T-helper 2 cell (primary cell): Measurements from ENCODE around the gene CALHM1.

Experiments
- DNase-seq, 5 experiments: peaks; one replicate each; pipeline versions ENCODE4 v3.0.0 to v3.0.0-alpha.2; 2012 to 2022

CALHM1 gene

DNA sequence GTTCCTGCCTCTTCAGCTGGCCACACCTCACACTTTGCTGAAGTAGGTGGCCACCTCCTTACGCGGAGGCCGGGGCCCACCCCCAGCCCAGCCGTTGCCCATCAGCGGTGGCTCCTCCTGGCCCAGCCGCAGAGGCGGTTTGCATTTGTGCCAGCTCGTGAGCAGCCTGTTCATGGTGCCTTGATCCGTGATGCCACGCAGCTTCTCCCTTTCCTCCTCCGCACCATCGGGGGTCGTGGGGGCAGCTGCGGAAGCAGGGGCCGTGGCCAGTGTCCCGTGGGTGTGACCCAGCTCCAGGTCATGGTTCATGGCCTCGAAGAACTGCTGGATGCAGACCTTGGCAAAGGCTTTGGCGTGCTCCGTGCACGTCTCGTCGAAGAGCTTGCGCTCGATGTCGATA, 3.5 kb downstream of the CALHM1 start:
- no peak for DNase-seq

DNA sequence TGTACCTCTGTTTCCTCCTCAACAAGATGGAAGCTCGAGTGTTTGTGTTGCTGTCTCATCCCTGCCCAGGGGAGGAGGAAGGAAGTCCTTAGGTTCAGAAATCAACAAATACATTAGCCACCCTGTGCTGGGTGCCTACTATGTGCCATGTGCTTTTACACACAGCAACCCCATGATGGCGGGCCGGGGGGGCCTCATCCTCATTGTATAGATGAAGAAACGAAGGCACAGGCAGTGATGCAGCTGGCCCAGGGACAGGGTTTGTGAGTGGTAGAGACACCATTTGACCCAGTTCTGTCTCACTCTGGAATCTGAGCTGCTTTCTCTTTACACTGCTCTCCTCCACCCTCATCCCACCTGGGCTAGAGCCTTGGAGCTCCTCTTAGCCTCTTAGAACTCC, 4.7 kb downstream of the CALHM1 start:
- DNase-seq, result no peak

DNA sequence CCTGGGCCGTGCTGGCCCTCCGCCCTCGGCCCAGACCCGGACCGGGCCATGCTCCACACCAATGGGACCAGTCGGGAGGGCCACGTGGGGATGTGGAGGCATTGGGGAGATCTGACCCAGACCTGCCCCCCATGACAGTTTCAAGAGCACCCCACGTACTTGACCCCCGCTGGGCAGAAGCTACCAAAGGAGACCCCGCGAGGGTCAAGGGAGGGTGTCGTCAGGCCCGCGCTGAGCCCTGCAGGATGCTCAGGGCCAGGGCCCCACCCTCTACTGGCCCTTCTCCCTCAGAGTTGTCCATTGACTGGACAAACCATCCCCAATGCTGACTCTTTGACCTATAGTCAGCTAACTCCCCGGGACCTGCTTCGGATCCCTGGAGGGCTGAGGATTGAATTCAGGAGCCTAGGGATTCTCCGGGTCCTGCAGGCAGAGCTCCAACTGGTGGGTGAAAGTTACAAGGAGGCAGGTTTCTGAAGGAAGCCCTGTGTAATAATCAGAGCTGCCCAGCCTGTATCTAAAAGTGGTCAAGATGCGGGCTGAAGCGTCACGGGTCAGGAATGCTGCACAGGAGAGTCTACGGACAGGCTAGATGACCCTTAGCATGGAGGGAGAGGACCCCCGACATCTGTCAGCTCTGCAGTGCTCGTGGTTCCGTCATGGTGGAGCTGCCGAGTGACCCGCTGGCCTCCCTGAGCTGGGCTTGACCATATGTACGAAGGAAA, 6.0 kb downstream of the CALHM1 start:
- no peak for DNase-seq

DNA sequence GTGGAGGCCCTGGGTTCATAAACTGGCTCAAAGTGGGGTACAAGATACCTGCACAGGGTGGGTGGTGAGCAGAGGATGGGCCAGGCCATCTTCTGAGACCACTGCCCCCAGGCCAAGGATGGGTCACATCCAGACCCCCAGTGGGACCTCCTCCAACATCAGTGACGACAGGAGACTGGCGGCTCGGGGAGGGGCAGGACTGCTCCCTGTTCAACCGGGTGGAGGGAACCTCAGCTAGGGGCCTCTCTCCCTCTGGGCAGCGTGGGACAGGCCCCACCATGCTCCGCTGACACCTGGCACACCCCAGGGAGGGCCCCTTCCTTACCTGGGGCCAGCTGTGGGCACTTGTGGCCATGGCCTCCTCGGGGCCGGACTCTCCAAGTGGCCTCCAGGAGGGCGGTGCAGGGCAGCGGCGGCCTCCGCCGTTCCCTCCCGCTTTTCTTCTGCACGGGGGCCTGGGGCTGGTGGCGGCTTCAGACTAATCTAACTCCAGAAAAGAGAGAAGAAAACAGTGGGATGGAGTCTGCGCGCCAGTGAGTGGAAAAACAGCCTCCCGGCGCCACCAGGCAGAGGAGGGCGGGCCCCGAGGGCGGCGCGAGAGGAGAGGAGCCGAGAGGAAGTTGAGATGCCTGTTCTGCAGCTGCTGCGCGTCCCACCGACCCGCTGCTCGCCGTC, 6.7 kb downstream of the CALHM1 start, which contains the start of gene CALHM2:
Gene CALHM2, minus strand, starts transcription at position 540 of the 675 bp plus-strand sequence. CDS start 2,429 bp downstream, outside the sequence.
- peak; percentile 28 to 70 (median 40) for DNase-seq

DNA sequence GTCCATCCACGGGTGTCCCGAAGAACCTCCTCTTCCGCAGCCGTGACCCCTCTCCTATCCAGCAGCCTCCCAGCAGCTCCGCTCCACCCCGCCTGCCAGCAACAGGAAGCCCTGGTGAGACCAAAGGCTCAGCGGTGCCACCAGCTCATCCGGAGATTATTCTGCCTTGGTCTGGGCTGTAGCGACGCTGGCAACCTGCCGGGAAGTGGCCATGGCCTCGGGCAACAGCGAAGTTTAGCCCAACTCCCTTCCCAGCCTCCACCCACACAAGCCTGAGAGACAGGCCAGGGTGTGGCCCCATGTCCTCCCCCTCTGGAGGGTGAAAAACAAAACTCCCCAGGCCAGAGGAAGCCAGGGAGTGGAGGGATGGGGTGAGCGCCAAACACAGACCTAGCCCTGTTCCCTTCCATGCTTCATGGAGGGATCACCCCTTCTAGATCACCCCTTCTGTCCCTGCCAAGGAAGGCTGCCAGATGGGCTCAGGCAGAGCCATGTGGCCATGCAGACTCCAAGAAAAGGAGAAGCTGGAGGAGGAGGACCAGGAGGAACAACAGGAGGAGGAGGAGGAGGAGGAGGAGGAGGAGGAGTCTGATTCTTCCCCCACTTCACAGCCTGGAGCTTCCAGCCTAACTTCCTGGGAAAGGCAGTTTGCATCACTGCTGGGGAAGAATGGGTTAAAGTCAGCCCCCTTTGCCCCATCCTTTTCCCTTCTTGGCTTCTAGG, 7.4 kb downstream of the CALHM1 start:
- DNase-seq, result peak in 4 of 5 experiments; percentile 17 to 77 (median 40)

DNA sequence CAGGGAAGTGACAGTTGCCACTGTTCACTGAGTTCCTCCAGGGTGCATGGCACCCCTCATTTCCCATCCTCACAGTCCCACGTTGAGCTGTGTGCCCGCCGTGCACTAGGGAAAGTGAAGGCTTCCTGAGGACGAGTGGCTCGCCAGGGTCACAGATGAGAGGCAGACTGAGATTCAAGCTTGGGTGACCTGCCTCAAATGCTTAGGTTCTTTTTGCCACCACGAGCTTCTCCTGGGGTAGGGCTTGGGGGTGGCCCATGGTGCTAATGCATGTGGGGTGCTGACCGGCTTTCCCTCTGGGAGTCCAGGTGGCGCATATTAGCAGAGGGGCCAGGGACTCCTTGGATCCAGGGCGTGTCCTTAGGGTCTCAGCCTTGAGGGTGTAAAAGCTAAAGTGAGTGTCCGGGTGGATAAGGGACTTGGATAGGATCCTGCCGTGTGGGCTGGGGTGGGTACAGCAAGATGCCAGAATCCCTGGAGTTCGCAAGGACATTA, 8.5 kb downstream of the CALHM1 start:
- no peak for DNase-seq

DNA sequence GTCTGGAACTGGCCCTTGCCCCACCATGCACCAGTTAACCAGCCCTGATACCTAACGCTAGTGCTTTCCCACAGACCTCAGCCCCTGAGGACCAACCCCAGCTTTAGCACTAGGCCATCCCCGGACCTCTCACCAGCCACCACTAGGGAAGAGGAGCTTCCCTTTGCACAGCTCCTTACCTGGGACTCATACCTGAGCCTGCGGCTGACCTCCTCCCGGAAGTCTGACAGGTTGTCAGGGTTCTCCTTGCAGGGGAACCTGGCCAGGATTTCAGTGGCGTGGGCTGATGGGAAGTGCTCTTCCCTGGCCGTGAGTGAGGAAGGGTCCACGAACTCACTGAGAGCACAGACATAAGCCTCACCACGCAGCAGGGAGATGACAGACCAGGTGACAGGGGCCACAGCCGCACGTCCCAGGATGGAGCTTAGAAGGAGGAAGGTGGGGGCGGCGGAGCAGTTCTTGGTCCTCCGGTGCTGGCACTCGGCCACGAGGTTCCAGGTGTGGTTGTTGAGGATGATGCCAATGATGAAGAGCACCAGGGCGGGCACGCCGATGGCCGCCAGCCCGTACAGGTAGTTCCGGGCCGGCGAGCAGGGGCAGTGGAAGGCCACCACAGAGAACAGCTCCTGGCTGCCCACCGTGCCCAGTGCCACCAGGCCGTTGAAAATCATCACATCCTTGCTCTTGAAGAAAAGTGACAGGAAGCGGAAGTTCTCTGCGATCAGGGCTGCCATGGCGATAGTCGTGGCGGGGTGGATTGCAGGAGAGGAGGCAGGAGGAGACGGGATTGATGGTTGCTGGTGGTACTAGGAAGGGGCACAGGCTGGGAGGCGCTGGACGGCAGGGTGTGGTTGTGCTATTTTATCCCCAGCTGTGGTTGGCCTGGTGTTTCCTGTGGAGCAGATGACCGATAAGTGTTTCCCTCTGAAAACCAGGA, 9.2 kb downstream of the CALHM1 start:
- no peak for DNase-seq

DNA sequence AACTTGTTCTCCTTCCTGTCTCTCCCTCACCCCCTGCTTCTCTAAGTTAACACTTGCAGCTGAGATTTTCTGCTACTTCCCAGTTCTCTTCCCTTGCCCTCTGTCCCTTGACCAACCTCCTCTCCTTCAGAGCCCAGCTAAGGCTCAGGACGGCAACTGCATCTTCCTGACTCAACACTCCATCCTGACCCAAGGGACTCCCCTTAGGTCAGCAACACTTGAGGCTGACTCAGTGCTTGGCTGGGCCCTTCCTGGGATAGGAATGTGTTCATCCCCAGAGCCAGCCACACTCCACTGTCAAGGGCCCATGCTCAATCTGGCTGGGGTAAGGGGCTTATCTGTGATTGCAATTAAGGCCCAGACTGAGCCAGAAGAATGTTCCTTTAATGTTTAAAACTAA, 10.0 kb downstream of the CALHM1 start:
- DNase-seq, result no peak

DNA sequence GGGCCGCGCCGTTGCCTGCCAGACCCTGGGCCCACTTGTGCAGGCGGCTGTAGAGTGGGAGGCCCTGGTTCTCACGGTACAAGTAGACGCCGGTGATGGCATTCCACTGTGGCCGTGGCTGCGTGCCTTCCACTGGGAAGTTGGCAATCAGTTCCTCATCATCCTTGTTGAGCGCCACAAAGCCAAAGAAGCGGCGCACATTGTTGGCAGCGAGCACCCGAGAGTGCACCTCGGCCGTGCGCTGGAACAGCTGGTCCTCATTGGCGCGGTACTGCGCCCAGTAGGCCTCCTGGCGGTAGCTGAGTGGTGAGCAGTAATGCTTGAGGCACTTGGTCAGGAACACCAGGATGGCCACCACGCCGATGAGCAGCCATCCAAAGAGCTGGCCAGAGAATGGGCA, 11.5 kb downstream of the CALHM1 start:
- DNase-seq, result no peak

DNA sequence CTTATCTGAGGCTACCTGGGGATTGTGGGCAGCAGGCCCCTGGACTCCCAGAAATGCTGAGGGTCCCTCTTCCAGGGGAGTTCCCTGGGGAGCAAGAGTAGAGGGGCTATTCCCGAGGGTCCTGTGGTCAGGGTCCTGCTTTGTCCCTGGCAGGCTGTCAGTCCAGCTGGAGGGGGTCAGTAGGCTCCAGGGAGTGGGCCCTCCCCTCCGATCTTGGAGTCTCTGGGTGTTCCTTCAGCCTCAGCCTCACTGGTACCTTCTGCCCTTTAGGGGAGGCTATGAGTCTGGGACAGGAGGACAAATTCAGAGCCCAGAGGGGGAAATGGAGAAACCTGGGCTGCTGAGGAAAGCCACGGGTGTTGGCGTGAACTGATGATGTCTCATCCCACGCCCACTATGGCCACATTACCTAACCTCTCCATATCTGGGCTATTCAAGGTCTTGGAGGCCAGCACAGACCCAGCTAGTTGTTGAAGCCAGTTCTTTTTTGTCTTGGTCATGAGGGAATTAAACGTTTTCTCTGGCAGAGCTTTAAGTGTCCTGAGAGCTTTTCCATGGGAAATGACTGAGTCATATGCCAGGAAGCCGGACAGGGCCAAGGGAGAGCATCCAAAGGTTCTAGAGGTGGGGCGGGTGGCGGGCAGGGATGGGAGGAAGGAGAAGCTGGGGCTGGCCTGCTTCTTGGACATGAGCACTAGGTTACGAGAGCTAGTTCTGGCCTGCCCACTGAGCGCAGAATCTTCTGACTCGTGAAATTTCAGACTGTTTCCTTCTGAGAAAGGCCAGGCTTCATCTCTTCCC, 12.7 kb downstream of the CALHM1 start:
- DNase-seq, result no peak

DNA sequence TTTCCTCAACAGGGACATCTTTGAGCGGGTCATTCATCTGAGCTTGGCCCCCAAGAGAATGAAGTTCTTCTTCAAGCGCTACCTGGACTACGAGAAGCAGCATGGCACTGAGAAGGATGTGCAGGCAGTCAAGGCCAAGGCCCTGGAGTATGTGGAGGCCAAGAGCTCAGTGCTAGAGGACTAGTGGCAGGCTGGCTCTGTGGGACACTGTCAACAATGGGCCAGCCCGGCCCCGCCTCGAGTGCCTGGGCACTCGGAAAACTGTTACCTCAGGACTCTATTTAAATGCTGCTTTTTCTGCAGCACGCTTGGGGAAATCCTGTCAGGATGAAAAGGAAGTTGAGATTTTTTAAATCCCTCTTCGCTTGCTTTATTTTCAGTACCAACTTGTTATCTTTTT, 13.3 kb downstream of the CALHM1 start:
- DNase-seq, result no peak

DNA sequence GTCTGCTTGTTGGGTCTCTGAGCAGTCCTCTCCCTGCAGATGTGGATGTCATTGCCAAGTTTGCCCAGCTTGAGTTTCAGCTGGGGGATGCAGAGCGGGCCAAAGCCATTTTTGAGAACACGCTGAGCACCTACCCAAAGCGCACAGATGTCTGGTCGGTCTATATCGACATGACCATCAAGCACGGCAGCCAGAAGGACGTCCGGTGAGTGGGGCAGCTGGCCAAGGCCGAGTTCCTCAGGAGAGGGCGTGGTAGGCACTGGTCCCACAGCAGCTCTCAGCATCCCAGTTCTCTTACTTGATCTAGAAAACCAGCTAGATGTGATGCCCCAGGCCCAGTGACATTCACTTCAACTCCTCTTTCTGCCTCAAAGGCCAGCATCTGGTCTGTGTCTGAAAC, 14.2 kb downstream of the CALHM1 start:
- DNase-seq, result no peak

DNA sequence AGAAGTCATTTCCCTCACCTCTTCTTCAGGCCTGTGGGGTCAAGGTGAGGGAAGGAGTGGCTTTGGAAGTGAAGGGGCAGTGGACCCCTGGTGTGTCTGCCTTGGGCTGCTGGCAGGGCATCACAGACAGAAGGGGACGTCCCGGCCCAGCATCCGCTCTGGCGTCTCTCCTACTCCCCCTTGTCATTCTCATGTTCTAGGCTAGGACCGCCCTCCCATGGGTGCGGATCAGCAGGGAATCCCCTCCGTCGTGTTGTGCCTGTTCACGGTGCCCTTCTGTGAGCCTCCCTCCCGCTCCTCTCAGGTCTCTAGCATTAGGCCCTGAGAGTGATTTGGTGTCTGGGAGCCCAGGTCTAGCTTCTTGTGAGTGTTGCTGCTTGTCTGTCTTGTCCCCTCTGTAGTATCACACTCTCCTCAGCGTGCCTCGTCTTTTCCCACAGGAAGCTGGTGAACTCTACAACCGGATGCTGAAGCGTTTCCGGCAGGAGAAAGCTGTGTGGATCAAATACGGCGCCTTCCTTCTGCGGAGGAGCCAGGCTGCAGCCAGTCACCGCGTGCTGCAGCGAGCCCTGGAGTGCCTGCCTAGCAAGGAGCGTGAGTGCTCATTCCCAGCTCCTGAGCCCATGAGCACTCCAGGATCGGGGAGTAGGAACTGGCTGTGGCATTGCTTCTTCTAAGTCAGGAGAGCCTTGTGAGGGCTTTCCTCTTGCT, 15.1 kb downstream of the CALHM1 start:
- no peak for DNase-seq

DNA sequence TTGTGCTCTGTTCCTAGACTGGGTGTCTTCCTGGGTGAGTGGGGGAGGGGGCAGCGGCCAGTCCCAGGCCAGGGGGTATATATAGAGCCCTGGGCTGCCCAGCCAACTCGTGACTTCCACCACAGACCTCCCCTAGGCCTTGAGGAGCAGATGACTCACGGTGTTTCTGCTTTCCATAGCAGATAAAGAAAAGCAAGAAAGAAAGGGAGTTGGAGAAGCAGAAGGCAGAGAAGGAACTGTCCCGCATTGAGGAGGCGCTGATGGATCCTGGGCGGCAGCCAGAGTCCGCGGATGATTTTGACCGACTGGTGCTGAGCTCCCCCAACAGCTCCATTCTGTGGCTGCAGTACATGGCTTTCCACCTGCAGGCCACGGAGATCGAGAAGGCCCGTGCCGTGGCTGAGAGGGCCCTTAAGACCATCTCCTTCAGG, 16.7 kb downstream of the CALHM1 start:
- DNase-seq, result no peak

DNA sequence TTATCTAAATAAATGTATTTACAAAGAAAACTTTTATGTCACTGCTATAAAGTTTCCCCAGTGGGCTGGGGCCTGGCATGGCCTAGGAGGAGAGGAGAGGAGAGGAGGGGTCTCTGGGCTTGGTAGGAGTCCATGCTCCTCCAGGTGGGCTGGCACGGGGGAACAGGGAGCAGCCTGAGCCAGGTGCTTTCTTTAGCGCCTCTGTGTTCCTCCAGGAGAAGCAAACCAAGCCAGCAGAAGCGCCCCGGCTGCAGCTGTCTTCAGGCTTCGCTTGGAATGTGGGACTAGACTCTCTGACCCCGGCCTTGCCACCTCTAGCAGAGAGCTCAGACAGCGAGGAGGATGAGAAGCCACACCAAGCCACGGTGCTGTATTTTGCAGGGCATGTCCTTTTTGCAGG, 17.1 kb downstream of the CALHM1 start:
- DNase-seq, result no peak

DNA sequence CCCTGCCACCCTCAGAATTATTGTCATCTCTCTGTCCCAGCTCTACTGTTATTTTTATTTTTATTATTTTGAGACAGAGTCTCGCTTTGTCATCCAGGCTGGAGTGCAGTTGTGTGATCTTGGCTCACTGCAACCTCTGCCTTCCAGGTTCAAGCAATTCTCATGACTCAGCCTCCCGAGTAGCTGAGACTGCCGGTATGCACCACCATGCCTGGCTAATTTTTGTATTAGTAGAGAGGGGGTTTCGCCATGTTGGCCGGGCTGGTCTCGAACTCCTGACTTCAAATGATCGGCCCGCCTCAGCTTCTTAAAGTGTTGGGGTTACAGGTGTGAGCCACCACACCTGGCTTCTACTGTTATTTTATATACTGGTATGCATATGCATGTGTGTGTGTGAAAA, 17.5 kb downstream of the CALHM1 start:
- no peak for DNase-seq

DNA sequence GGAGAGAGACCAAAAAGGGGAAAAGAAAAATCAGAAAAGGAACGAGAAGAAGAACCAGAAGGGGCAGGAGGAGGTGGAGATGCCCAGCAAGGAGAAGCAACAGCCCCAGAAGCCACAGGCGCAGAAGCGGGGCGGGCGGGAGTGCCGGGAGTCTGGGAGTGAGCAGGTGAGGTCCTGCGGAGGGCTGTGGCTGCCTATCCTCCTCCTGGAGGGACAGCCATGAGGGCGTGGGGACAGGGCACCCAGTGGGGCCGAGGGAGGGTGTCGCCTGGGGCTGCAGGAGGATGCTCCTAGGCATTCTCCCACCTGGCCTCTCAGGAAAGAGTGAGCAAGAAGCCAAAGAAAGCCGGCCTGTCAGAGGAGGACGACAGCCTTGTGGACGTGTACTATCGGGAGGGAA, 18.3 kb downstream of the CALHM1 start:
- DNase-seq, result no peak

DNA sequence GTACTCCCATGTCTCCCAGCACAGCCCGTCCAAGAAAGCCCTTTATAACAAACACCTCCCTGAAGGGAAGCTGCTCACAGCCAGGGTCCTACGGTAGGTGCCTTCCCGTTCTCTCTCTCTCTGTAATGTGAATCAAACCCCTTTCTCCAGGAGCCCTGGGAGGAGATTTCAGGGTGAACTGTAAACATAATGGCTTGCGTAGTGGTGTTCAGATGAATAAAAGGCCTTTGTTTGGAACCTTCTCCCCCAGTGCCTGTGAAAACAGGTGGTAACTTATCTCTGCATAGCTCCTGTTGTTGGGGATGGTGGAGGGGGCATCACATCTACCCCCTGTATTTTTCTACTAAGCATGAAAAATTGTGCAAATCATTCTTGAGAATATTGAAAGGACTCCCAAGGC, 18.9 kb downstream of the CALHM1 start:
- DNase-seq, result no peak

DNA sequence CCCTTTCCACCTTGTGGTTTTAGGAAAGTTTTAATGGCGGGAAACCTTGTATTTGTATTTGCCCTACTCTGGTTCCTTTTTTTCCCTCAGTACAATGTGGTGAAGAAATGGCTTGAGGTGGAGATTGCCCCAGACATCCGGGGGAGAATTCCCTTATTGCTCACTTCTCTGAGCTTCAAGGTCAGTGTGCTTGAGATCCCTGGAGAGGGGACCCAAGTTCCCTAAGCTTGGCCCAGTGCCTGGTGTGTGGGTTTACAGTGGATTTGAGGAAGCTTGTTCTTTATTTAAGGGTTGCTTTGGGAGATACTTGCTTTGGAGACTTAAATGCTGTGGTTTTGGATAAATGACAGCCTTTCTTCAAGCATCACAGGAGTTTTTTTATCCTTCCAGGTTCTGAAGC, 24.8 kb downstream of the CALHM1 start:
- no peak for DNase-seq

DNA sequence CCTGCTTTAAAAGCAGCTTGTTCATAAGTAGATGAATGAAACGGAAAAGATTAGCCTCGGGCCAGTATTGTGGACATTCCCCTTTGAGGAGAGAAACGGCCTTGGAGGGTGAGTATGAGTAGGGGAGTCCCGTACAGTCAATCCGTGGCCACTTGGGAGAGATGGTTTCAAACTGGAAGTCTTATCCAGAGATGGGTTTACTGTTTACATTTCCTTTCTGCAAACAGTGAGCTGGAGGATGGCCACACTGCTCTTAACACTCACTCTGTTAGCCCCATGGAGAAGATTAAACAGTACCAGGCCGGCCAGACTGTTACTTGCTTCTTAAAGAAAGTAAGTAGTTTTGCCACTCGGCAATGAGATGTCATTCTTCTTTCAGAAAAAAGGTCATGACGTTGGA, 26.8 kb downstream of the CALHM1 start:
- no peak for DNase-seq

DNA sequence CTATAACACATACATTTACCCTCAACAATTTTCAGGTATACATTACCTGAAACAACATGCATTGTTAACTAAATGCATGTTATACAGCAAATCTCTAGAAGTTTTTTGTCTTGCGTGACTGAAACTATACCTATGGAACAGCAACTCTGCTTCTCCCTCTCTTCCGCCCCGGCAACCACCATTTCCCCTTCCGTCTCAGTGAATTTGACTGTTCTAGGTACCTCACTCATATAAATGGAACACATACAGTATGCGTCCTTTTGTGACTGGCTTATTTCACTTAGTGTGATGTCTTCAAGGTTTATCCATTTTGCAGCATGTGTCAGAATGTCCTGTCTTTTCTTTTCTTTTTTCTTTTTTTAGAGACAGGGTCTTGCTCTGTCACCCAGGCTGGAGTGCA, 29.1 kb downstream of the CALHM1 start:
- peak in 1 of 5 experiments; percentile 83 for DNase-seq
